PC-9 (cell line): Measurements from ENCODE around the gene RAB8A.

Experiments
- CTCF ChIP-seq: fragments of 200-600 bp; sonication (generic); conservative IDR thresholded peaks from 2 replicates; pipeline ENCODE4 v1.6.1; 2017; ENCODE audit warnings: mixed run types, antibody characterized with exemption, mild to moderate bottlenecking, moderate library complexity
- EZH2 ChIP-seq: fragments of 200-600 bp; sonication (generic); IDR thresholded peaks from 2 replicates; pipeline ENCODE4 v1.8.0; 2017; ENCODE audit warnings: antibody characterized with exemption, low read depth

GRCh38 chr19:16116067-16116466, 4.4 kb downstream of the RAB8A start:
- TF ChIP-seq CTCF (no peak), EZH2 (no peak)
